Hepatic stellate cell (primary cell): Measurements from ENCODE around the gene CDH12.
"Not testable (repeated sequence)": the region's sequence is repeated elsewhere in the genome, so short reads cannot be mapped to it uniquely, and the experiment has no call there.

ENCODE experiments used
- DNase-seq: peaks from one replicate; pipeline ENCODE4 v3.0.0; 2011; ENCODE audit warnings: low spot score

CDH12 gene

DNA sequence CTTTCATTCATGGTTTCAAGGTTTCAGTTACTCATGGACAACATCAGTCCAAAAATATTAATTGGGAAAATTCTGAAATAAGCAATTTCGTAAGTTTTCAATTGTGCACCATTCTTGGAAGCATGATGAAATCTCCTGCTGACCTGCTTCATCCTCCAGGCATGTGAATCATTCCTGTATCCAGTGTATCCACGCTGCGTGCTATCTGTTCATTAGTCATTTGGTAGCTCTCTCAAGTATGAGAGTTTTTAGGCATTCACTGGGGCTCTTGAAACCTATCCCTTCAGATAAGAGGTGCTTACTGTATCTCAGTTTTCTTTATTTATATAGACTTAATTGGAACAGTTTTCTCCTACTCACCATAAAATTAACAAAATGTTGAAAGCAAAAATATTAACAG lies 293.0 kb downstream of the CDH12 start:
- no peak for DNase-seq

DNA sequence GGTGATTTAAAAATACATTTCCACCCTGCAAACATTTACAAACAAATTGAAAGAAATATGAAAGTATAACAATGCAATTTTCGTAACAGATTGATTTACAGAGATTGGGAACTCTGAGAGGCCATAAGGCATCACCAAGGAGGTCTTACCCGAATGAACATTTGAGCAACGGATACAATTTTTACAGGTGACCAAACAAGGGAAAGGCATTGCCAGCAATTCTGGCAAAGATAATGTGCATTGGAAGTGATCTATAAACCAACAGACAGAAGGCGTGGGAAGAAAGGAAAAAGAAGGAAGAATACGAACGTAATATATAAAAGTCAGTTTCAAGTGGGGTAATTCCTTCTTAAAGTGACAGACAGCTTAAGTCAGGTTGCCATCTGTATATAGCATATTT lies 295.9 kb downstream of the CDH12 start:
- DNase-seq = no peak

GRCh38 chr5:22554475-22554874 lies 298.7 kb downstream of the CDH12 start:
- no peak for DNase-seq

DNA sequence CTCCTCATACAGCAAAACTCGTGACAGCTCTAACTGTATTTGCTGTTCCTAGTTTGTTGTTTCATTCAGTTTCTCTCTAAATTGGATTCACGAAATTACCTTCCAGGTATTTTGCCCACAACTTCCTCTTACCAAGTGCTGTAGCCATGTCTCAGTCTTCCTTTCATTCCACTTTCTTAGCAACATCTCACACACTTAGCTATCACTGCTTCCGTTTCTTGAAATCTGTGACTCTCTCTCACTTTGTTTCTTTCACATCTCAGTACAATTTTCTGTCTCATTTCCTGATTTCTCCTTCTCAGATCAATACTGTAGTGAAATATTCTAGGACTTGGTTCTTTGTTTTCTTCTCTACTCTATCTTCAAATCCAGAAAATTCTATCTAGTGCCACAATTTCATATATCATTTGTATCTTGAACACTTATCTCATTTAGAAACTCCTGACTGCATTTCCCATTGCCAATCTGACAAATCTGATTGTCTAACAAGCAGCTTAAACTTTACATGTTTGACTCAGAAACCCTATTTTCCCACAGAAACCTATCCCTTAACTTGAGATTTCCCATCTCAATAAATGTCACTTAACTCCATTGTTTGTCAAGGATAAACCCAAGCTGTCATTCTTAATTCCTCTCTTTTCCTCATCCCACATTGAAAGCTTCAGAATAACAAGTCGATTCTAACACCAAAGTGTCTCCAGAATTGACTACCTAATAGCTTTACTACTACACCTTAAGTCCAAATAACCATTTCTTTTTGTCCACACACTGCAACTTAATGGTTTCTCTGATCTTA lies 303.1 kb downstream of the CDH12 start:
- DNase-seq = no peak

- DNase-seq = no peak
Observed at GRCh38 chr5:22542340-22542739, 310.8 kb downstream of the CDH12 start.

DNA sequence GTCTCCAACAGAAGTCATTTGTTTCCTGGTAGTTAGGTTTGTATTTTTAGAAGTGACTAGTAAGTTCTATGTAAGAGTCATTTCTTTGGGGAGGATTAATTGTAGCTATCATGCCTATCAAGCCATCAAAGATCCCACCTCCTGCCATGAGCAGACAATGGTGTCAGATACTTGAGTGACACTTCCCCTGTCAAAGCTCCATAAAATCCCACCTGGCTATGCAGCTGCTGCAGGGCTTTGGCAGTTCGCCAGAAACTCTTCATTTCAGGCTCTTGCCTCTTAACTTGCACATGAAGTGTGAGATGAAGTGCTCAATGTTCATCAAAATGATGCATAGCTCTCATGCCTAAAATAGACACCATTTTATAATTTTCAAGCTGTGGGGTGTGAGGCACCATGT lies 312.1 kb downstream of the CDH12 start:
- DNase-seq = no peak

DNA sequence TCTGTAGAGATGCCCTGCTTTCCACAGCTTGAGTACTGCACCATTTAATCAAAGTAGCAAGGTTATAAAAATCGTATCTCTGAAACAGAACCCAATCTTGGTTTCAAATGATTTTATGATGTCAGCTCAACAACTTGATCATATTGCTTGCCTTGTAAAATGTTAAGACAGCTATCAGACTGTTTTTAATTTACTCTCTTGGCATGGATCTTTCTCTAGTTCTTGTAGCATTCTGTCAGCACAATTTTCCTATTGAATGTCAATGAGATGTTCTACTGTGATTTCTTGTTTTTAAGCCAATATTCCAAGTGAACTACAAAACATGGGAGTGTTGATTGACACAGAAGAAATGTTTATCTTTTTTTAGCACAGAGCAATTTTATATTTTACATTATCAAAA lies 313.4 kb downstream of the CDH12 start:
- DNase-seq = no peak

- DNase-seq = no peak
Observed at GRCh38 chr5:22531986-22532385, 321.2 kb downstream of the CDH12 start.

- no peak for DNase-seq
Observed at GRCh38 chr5:22521521-22521920, 331.6 kb downstream of the CDH12 start.

DNA sequence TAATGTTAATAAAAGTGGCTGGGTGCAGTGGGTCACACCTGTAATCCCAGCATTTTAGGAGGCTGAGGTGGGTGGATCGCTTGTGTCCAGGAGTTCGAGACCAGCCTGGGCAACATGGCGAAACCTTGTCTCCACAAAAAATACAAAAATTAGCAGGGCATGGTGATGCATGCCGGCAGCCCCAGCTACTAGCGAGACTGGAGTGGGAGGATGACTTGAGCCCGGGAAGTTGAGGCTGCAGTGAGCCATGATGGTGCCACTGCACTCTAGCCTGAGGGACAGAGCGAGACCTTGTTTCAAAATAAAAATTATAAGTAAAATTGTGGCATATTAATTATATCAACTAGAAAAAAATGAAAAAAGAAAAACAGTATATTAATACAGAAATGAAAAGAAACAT lies 336.6 kb downstream of the CDH12 start:
- not testable (repeated sequence) for DNase-seq

DNA sequence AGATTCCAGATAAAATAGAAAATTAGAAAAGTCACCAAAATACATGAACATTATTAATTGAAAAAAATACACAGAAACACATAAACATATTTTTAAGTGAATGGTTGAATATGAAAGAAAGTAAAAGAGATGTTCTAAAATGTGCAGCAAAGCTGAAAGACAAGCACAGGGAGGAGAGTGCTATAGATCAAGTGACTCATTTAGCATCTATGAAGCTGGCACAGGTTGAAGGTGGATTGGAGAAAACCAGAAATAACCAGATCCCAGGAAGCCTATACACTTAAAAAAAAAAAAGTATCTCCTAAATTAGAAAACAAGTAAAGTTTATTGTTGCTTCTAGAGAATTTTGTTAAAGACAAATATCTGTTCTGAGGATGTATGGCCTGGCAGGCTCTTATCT lies 338.9 kb downstream of the CDH12 start:
- DNase-seq = no peak

DNA sequence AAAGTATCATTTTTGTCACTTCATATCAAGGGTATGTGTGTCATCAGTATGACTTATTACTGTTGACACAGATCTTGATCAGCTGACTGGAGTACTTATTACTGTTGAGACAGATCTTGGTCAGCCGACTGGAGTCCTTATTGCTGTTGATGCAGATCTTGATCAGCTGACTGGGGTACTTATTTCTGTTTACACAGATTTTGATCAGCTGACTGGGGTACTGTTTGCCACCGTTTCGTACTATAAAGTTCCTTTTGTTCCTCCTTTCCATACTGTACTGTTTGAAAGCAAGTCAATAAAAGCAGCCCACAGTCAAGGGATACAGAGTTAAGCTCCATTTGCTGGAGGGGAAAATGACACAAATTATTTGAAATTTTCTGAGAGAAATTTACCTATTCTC lies 347.3 kb downstream of the CDH12 start:
- DNase-seq = no peak

DNA sequence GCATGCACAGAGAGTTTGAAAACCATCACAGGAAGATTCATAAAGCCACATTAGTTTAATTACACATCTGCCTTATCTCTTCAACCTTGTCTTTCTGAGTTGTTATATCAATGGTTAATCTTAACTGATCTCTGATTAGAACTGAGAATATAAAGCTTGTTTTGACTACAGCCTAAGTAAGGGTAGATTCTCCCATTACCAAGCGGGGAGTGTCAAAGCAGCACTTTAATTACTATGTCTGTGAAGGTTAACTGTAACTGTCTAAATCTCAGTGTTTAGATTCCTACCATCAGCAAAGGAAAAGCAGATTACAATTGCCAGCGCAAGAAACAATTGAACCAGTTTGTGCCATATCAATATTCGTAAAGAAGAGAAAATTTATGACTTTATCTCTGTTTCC lies 348.7 kb downstream of the CDH12 start:
- no peak for DNase-seq

GRCh38 chr5:22500556-22500955 lies 352.6 kb downstream of the CDH12 start:
- no peak for DNase-seq

DNA sequence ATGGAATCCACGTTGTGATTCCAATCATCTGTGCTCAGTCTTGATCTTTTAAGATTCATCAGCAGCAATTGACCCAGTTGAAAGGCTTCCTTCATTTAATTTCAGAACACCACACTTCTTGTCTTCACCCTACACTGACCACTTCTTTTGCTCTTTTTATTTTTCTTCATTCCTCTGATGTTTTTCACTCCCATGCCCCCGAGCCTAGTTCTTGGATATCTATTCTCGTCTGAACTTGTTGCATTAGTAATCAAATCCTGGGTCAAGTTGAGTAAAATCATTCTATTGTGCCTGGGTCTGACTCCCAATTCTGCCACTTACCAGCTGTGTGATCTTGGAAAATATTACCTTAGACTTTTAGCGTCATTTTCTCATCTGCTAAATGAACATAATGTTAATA lies 356.5 kb downstream of the CDH12 start:
- DNase-seq = no peak

GRCh38 chr5:22495016-22495720 lies 358.0 kb downstream of the CDH12 start:
- no peak for DNase-seq

DNA sequence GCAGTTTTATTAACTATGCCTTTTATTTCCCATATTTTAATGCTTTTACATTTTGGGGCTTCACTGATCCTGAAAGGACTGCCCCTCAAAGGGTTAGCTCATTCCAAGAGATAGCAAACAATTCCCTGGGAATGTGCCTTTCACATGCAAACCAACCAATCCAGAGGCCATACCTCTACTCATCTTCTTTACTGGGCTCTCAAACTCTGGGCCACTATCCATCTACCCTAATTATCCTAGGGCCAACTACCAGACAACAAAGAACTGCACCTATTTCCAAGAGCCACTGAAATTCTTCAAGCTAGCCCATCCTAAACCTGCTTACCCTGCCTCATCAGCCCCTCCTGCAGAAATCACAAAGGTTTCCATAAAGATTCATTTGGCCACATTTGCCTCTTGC lies 364.7 kb downstream of the CDH12 start:
- DNase-seq = no peak

GRCh38 chr5:22480305-22480704 lies 372.8 kb downstream of the CDH12 start:
- no peak for DNase-seq

GRCh38 chr5:22473886-22474285 lies 379.3 kb downstream of the CDH12 start:
- DNase-seq = no peak

DNA sequence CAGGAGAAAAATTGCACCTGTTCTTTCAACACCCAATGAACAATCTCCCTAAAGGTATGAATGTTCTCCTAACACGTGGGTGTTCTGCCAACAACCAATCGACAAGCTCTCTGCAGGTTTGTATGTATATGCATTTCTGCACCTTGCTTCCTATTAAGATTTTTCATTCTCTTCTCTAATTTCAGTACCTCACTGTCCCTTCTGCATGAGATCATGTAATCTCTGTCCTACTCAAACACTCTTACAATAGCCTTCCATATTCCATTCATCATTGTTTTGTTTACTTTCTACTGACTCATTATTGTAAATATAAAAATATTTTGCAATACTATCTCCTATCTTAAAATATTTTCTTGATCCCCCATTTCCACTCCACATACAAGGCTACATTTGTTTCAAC lies 382.0 kb downstream of the CDH12 start:
- DNase-seq = no peak

GRCh38 chr5:22470408-22470807 lies 382.7 kb downstream of the CDH12 start:
- no peak for DNase-seq

GRCh38 chr5:22465616-22466015 lies 387.5 kb downstream of the CDH12 start:
- DNase-seq = no peak

DNA sequence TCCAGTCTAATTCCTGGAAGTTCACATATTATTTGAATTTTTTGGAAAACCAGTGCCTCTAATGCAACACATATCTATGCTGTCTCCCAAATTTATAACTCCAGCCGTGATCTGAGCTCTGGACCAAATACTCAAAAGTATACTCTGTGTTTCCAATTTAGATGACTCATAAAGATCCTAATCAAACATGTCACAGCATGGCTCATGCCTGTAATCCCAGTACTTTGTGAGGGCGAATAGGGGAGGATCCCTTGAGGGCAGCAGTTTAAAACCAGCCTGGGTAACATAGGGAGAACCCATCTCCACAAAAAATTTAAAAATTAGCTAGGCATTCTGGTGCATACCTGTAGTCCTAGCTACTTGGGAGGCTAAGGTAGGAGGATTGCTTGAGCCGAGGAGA lies 388.0 kb downstream of the CDH12 start:
- DNase-seq = no peak

DNA sequence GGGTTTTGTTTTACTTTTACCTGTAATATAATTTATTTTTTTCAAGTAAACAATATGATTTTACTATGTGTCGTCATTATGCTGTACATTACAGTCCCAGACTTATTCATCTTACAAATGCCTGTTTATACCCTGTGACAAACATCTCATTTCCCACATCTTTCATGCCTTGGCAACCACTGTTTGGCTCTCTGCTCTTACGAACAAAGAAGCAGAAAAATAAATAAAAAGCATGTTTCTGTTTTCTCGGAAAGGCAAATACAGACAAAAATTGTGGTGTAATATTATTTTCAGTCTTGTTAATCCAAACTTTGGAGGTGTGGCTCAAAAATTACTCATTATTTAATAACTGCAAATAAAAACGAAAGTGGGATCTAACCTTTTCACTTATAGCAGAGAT lies 393.0 kb downstream of the CDH12 start:
- DNase-seq = no peak
